H9 (cell line): Measurements from ENCODE around the gene KIF16B. TPM values are rescaled to one million over a fixed set of nuclear protein-coding genes. Genes with fewer than 3 reads are reported as not detected.

ENCODE experiments used
- DNase-seq: peaks from one replicate; pipeline ENCODE4 v3.0.0-alpha.2; 2017
- H2AFZ ChIP-seq: one replicate; pipeline ENCODE4 v1.6.1; 2013; ENCODE audit warnings: mild to moderate bottlenecking, low read length, control low read depth, moderate library complexity
- H2AK5ac ChIP-seq: 2 replicates; pipeline ENCODE4 v1.6.1; 2013; ENCODE audit warnings: low read length, control low read depth, mixed read lengths; ENCODE audit not compliant: insufficient read length
- H2BK120ac ChIP-seq: one replicate; pipeline ENCODE4 v1.6.1; 2013; ENCODE audit warnings: low read depth, mild to moderate bottlenecking, low read length, control low read depth, inconsistent platforms; ENCODE audit not compliant: poor library complexity, severe bottlenecking
- H2BK12ac ChIP-seq: 2 replicates; pipeline ENCODE4 v1.6.1; 2013; ENCODE audit warnings: low read length, control low read depth, mixed read lengths, low read depth; ENCODE audit not compliant: insufficient read length
- H2BK15ac ChIP-seq: 2 replicates; pipeline ENCODE4 v1.6.1; 2013; ENCODE audit warnings: low read depth, low read length, control low read depth
- H2BK20ac ChIP-seq: one replicate; pipeline ENCODE4 v1.6.1; 2013; ENCODE audit warnings: low read depth, mild to moderate bottlenecking, low read length, control low read depth, inconsistent platforms; ENCODE audit not compliant: poor library complexity, severe bottlenecking
- H2BK5ac ChIP-seq: 2 replicates; pipeline ENCODE4 v1.6.1; 2013; ENCODE audit warnings: low read length, control low read depth, mixed read lengths; ENCODE audit not compliant: insufficient read length
- H3K14ac ChIP-seq: 2 replicates; pipeline ENCODE4 v1.6.1; 2013; ENCODE audit warnings: low read length, control low read depth; ENCODE audit not compliant: insufficient read depth
- H3K18ac ChIP-seq: 2 replicates; pipeline ENCODE4 v1.6.1; 2013; ENCODE audit warnings: low read depth, mild to moderate bottlenecking, mixed read lengths, low read length, control low read depth; ENCODE audit not compliant: insufficient read length
- H3K23ac ChIP-seq: 2 replicates; pipeline ENCODE4 v1.6.1; 2013; ENCODE audit warnings: low read length, control low read depth, mixed read lengths, low read depth; ENCODE audit not compliant: insufficient read length
- H3K23me2 ChIP-seq: 2 replicates; pipeline ENCODE4 v1.6.1; 2013; ENCODE audit warnings: low read depth, mild to moderate bottlenecking, mixed read lengths, low read length, control low read depth; ENCODE audit not compliant: insufficient read length, poor library complexity, severe bottlenecking
- H3K27ac ChIP-seq: 2 replicates; pipeline ENCODE4 v1.5.1; 2013; ENCODE audit warnings: low read length, control low read depth, mixed read lengths, low read depth; ENCODE audit not compliant: insufficient read length
- H3K27me3 ChIP-seq: 2 replicates; pipeline ENCODE4 v1.6.1; 2013; ENCODE audit warnings: low read length, control low read depth, inconsistent platforms; ENCODE audit not compliant: insufficient read depth
- H3K4ac ChIP-seq: 2 replicates; pipeline ENCODE4 v1.6.1; 2013; ENCODE audit warnings: low read depth, mild to moderate bottlenecking, control low read depth, inconsistent platforms, low read length, moderate library complexity
- H3K4me1 ChIP-seq: 2 replicates; pipeline ENCODE4 v1.6.1; 2013; ENCODE audit warnings: low read length, control low read depth, inconsistent platforms; ENCODE audit not compliant: insufficient read depth
- H3K4me2 ChIP-seq: 2 replicates; pipeline ENCODE4 v1.6.1; 2013; ENCODE audit warnings: low read length, control low read depth, mixed read lengths; ENCODE audit not compliant: insufficient read length, insufficient read depth
- H3K56ac ChIP-seq: 2 replicates; pipeline ENCODE4 v1.6.1; 2013; ENCODE audit warnings: low read depth, mild to moderate bottlenecking, mixed read lengths, low read length, control low read depth; ENCODE audit not compliant: insufficient read length
- H3K79me1 ChIP-seq: 2 replicates; pipeline ENCODE4 v1.6.1; 2013; ENCODE audit warnings: low read depth, mild to moderate bottlenecking, moderate library complexity, low read length, control low read depth, inconsistent platforms; ENCODE audit not compliant: insufficient read depth, poor library complexity, severe bottlenecking
- H3K79me2 ChIP-seq: 2 replicates; pipeline ENCODE4 v1.6.1; 2013; ENCODE audit warnings: low read length, control low read depth, inconsistent platforms; ENCODE audit not compliant: insufficient read depth
- H3K9ac ChIP-seq: 2 replicates; pipeline ENCODE4 v1.6.1; 2013; ENCODE audit warnings: low read length, control low read depth, mixed read lengths; ENCODE audit not compliant: insufficient read length; ENCODE audit errors: extremely low read depth
- H3K9me3 ChIP-seq: one replicate; pipeline ENCODE4 v1.6.1; 2013; ENCODE audit warnings: low read depth, low read length, inconsistent platforms; ENCODE audit not compliant: control insufficient read depth
- H3T11ph ChIP-seq: one replicate; pipeline ENCODE4 v1.6.1; 2013; ENCODE audit warnings: mild to moderate bottlenecking, low read length, control low read depth, inconsistent platforms
- H4K20me1 ChIP-seq: one replicate; pipeline ENCODE4 v1.6.1; 2013; ENCODE audit not compliant: control insufficient read depth, insufficient read length, insufficient read depth
- H4K5ac ChIP-seq: 2 replicates; pipeline ENCODE4 v1.6.1; 2013; ENCODE audit warnings: low read depth, mild to moderate bottlenecking, mixed read lengths, low read length, control low read depth; ENCODE audit not compliant: insufficient read length
- H4K8ac ChIP-seq: replicated peaks from 2 replicates; pipeline ENCODE4 v1.6.1; 2013; ENCODE audit warnings: low read length, control low read depth, mixed read lengths, low read depth; ENCODE audit not compliant: insufficient read length
- H4K91ac ChIP-seq: 2 replicates; pipeline ENCODE4 v1.6.1; 2013; ENCODE audit warnings: low read depth, mild to moderate bottlenecking, moderate library complexity, mixed read lengths, low read length, control low read depth; ENCODE audit not compliant: insufficient read length
- H3K27ac Mint-ChIP-seq, 3 experiments: 2 replicates in 2 of 3; 3 replicates in 1 of 3; pipeline ENCODE4 v1.8.0; 2020 to 2021; ENCODE audit warnings: mixed read lengths in 3 of 3, mild to moderate bottlenecking in 1 of 3, moderate library complexity in 1 of 3
- H3K27me3 Mint-ChIP-seq: 2 replicates; pipeline ENCODE4 v1.8.0; 2021; ENCODE audit warnings: low read depth, mild to moderate bottlenecking, moderate library complexity, mixed read lengths
- H3K36me3 Mint-ChIP-seq, 3 experiments: 2 replicates in 2 of 3; 3 replicates in 1 of 3; pipeline ENCODE4 v1.8.0; 2020 to 2021; ENCODE audit warnings: low read depth in 3 of 3, mixed read lengths in 3 of 3; ENCODE audit not compliant: insufficient read depth in 1 of 3
- H3K4me1 Mint-ChIP-seq, 2 experiments: 2 replicates each; pipeline ENCODE4 v1.8.0; 2020; ENCODE audit warnings: mixed read lengths in 2 of 2
- H3K4me3 Mint-ChIP-seq, 2 experiments: 2 replicates in 1 of 2; 3 replicates in 1 of 2; pipeline ENCODE4 v1.8.0; 2020 to 2021; ENCODE audit warnings: mild to moderate bottlenecking in 2 of 2, mixed read lengths in 2 of 2, moderate library complexity in 1 of 2
- H3K9me3 Mint-ChIP-seq, 2 experiments: 2 replicates in 1 of 2; 3 replicates in 1 of 2; pipeline ENCODE4 v1.8.0; 2020; ENCODE audit warnings: mild to moderate bottlenecking in 2 of 2, mixed read lengths in 2 of 2, moderate library complexity in 1 of 2
- CTCF ChIP-seq: fragments of 200-600 bp; sonication (generic); conservative IDR thresholded peaks from 3 replicates; pipeline ENCODE4 v1.8.0; 2021; ENCODE audit warnings: antibody characterized with exemption, mild to moderate bottlenecking
- WGBS: extraction: QIAGEN DNeasy Blood & Tissue Kit; methylation state at CpG from one replicate; pipeline ENCODE4 v1.1.7; 2013; ENCODE audit warnings: missing lambda C conversion rate, low lambda C conversion rate, mixed read lengths; ENCODE audit not compliant: insufficient read length; ENCODE audit errors: extremely low coverage; 5-methylcytosine and 5-hydroxymethylcytosine counted together
- total RNA-seq: library from RNA; stranded (reverse); gene quantifications from 2 replicates; pipeline ENCODE4 v1.2.1, GENCODE V29; 2021

The KIF16B gene
- total RNA-seq, 1 experiment from 2014 or later: 7.4 TPM

DNA sequence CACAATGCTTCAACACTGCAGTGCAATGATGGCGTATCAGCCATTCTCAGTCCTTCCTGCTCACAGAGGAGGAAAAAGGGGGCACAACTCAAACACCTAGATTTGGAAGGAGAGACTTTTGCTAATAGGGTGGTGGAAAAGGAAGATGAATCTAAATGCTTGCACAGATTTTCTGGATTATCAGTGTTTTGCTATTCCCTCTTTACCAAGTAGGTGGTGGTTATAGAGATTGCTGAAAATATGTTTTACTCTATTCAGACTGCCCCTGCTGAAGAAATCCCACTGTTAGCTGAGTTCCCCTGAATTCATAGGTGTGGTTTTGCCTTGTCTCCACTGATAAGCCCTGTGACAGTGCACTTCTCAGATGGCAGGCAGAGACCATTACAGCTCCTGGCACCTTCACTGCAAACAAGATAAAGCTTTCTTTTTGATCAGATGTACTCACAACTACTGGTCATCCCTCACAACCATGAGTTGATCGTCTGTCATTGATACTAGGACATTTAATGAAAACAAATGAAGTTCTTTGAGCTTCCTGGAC, 311.4 kb downstream of the KIF16B start:
- H2AFZ ChIP-seq: no peak overlapping the region
- no peak overlapping the region for H3K18ac ChIP-seq
- no peaks in the 10 kb centered on the region; the same call in none of the 2 replicates for H3K27me3 Mint-ChIP-seq
- no CpG with 5 or more reads among the region's 2 CpGs for WGBS
- no peak for TF ChIP-seq CTCF
- H3K4me1 ChIP-seq: no peaks in the 10 kb centered on the region
- no peak overlapping the region for H3K27ac ChIP-seq
- H3T11ph ChIP-seq: no peak overlapping the region
- DNase-seq: no peak
- no peaks in the 10 kb centered on the region for H3K27me3 ChIP-seq
- H3K79me1 ChIP-seq: no peaks in the 10 kb centered on the region
- H2AK5ac ChIP-seq: no peak overlapping the region
- H2BK120ac ChIP-seq: no peak overlapping the region
- H4K20me1 ChIP-seq: no peaks in the 10 kb centered on the region
- H3K9ac ChIP-seq: no peak overlapping the region
- H4K5ac ChIP-seq: no peak overlapping the region
- no peak overlapping the region for H3K23ac ChIP-seq
- H3K9me3 Mint-ChIP-seq: peaks cover 7 to 9% of the 10 kb centered on the region in 2 experiments
- H3K9me3 ChIP-seq: no peaks in the 10 kb centered on the region
- no peak overlapping the region for H2BK12ac ChIP-seq
- H3K27ac Mint-ChIP-seq: no peak overlapping the region
- no peaks in the 10 kb centered on the region for H3K23me2 ChIP-seq
- H4K91ac ChIP-seq: no peak overlapping the region
- no peak overlapping the region for H4K8ac ChIP-seq
- no peaks in the 10 kb centered on the region for H3K79me2 ChIP-seq
- no peak overlapping the region for H3K4ac ChIP-seq
- no peak overlapping the region for H3K14ac ChIP-seq
- H3K36me3 Mint-ChIP-seq: peaks cover 8 to 15% (median 11%) of the 10 kb centered on the region in 3 experiments
- no peak overlapping the region for H3K4me2 ChIP-seq
- peaks cover 2 to 3% of the 10 kb centered on the region in 2 experiments; a peak in 1 of 4 replicates for H3K4me1 Mint-ChIP-seq
- no peak overlapping the region for H3K56ac ChIP-seq
- no peak overlapping the region for H3K4me3 Mint-ChIP-seq
- no peak overlapping the region for H2BK15ac ChIP-seq
- H2BK20ac ChIP-seq: no peak overlapping the region
- no peak overlapping the region for H2BK5ac ChIP-seq
